ENCODE results near the gene LCNL1.

LCNL1 gene

GRCh38 chr9:137026828-137027227 lies 44.0 kb downstream of the LCNL1 start:
- no peak overlapping the region for H4K91ac ChIP-seq (ENCODE audit: low read length)
- no peak for DNase-seq
- H2BK5ac ChIP-seq (ENCODE audit: low read depth, low read length, poor library complexity, severe bottlenecking), result no peak overlapping the region
- H2AFZ ChIP-seq (ENCODE audit: low read depth, low read length), result no peak overlapping the region
- H3K4me1 ChIP-seq (ENCODE audit: control insufficient read depth, insufficient read depth, low read depth, low read length), result peaks cover 40% of the 10 kb centered on the region
- peak overlapping the region in 1 of 2 experiments; percentile 77 for H3K4me3 ChIP-seq (ENCODE audit: insufficient read depth in 1 of 2, low read depth in 1 of 2, low read length in 2 of 2)
- H3K4me2 ChIP-seq (ENCODE audit: low read length, poor library complexity, severe bottlenecking), result no peak overlapping the region
- H3K36me3 ChIP-seq (ENCODE audit: control insufficient read depth in 1 of 2, insufficient read depth in 2 of 2, low read depth in 1 of 2, low read length in 2 of 2), result peaks cover 0 to 8% of the 10 kb centered on the region in 2 experiments
- H3K4ac ChIP-seq (ENCODE audit: low read depth in 1 of 2, low read length in 2 of 2), result no peak overlapping the region
- H3K9me3 ChIP-seq (ENCODE audit: control insufficient read depth, low read length), result no peaks in the 10 kb centered on the region
- no peak overlapping the region for H3K18ac ChIP-seq (ENCODE audit: low read depth in 1 of 2, low read length in 2 of 2)
- H3K27ac ChIP-seq (ENCODE audit: low read length, poor library complexity, severe bottlenecking), result no peak overlapping the region
- no peak overlapping the region for H3K14ac ChIP-seq (ENCODE audit: low read length in 2 of 2)
- no peak overlapping the region for H2AK5ac ChIP-seq (ENCODE audit: low read length, severe bottlenecking)
- H2BK15ac ChIP-seq (ENCODE audit: low read depth, poor library complexity, severe bottlenecking), result no peak overlapping the region
- H2BK120ac ChIP-seq (ENCODE audit: low read depth, low read length), result no peak overlapping the region
- H3K23ac ChIP-seq (ENCODE audit: low read length in 2 of 2), result no peak overlapping the region
- H3K79me1 ChIP-seq (replicated peaks; ENCODE audit: low read length, poor library complexity, severe bottlenecking), result no peaks in the 10 kb centered on the region
- no peak overlapping the region for H2BK12ac ChIP-seq (ENCODE audit: low read length in 2 of 2)
- 85% methylated on average over 4 of the region's 4 CpGs for WGBS
- no peak overlapping the region for H4K8ac ChIP-seq (ENCODE audit: low read length)
- H3K27me3 ChIP-seq (ENCODE audit: control insufficient read depth in 1 of 2, insufficient read depth in 1 of 2, low read length in 2 of 2), result peaks cover 0 to 4% of the 10 kb centered on the region in 2 experiments
- H3K9ac ChIP-seq (ENCODE audit: low read length), result no peak overlapping the region

GRCh38 chr9:137027369-137028262 lies 44.8 kb downstream of the LCNL1 start, which contains the start of gene ABCA2:
Gene ABCA2, minus strand, starts transcription at chr9:137028237. Its CDS starts 97 bp downstream, at chr9:137028140.
- H3K27ac ChIP-seq (ENCODE audit: low read length, poor library complexity, severe bottlenecking), result no peak within 1 kb of the TSS
- H2AK5ac ChIP-seq (ENCODE audit: low read length, severe bottlenecking), result no peak within 1 kb of the TSS
- H2BK15ac ChIP-seq (ENCODE audit: low read depth, poor library complexity, severe bottlenecking), result peak within 1 kb of the TSS; percentile 71
- no peak within 1 kb of the TSS for H3K4ac ChIP-seq (ENCODE audit: low read depth in 1 of 2, low read length in 2 of 2)
- DNase-seq, result peak; percentile 45
- H2AFZ ChIP-seq (ENCODE audit: low read depth, low read length), result peak within 1 kb of the TSS; percentile 42
- H3K14ac ChIP-seq (ENCODE audit: low read length in 2 of 2), result peak within 1 kb of the TSS in 1 of 2 experiments; percentile 56
- H2BK12ac ChIP-seq (ENCODE audit: low read length in 2 of 2), result peak within 1 kb of the TSS in 1 of 2 experiments; percentile 25
- no peaks in the 10 kb centered on the region for H3K79me1 ChIP-seq (replicated peaks; ENCODE audit: low read length, poor library complexity, severe bottlenecking)
- WGBS, result 15% methylated on average over 25 of the region's 95 CpGs
- H3K4me1 ChIP-seq (ENCODE audit: control insufficient read depth, insufficient read depth, low read depth, low read length), result peaks cover 40% of the 10 kb centered on the region
- peak within 1 kb of the TSS; percentile 55 to 77 for H3K4me3 ChIP-seq (ENCODE audit: insufficient read depth in 1 of 2, low read depth in 1 of 2, low read length in 2 of 2)
- peak within 1 kb of the TSS; percentile 70 for H3K9ac ChIP-seq (ENCODE audit: low read length)
- peak within 1 kb of the TSS; percentile 56 to 86 for H3K18ac ChIP-seq (ENCODE audit: low read depth in 1 of 2, low read length in 2 of 2)
- H4K8ac ChIP-seq (ENCODE audit: low read length), result peak within 1 kb of the TSS; percentile 42
- H3K36me3 ChIP-seq (ENCODE audit: control insufficient read depth in 1 of 2, insufficient read depth in 2 of 2, low read depth in 1 of 2, low read length in 2 of 2), result peaks cover 0 to 2% of the 10 kb centered on the region in 2 experiments
- H3K9me3 ChIP-seq (ENCODE audit: control insufficient read depth, low read length), result no peaks in the 10 kb centered on the region
- H3K27me3 ChIP-seq (ENCODE audit: control insufficient read depth in 1 of 2, insufficient read depth in 1 of 2, low read length in 2 of 2), result peaks cover under 1 to 4% of the 10 kb centered on the region in 2 experiments
- H3K4me2 ChIP-seq (ENCODE audit: low read length, poor library complexity, severe bottlenecking), result peak within 1 kb of the TSS; percentile 87
- peak within 1 kb of the TSS in 1 of 2 experiments; percentile 16 for H3K23ac ChIP-seq (ENCODE audit: low read length in 2 of 2)
- peak within 1 kb of the TSS; percentile 59 for H2BK120ac ChIP-seq (ENCODE audit: low read depth, low read length)
- H4K91ac ChIP-seq (ENCODE audit: low read length), result peak within 1 kb of the TSS; percentile 76
- no peak within 1 kb of the TSS for H2BK5ac ChIP-seq (ENCODE audit: low read depth, low read length, poor library complexity, severe bottlenecking)

GRCh38 chr9:137028263-137029057 lies 45.7 kb downstream of the LCNL1 start:
- Histone ChIP-seq H3K4me1 (ENCODE audit: control insufficient read depth, insufficient read depth, low read depth, low read length) (peaks cover 33% of the 10 kb centered on the region), H3K23ac (ENCODE audit: low read length in 2 of 2) (peak overlapping the region in 1 of 2 experiments; percentile 16), H3K9me3 (ENCODE audit: control insufficient read depth, low read length) (no peaks in the 10 kb centered on the region), H3K4ac (ENCODE audit: low read depth in 1 of 2, low read length in 2 of 2) (no peak overlapping the region), H2BK12ac (ENCODE audit: low read length in 2 of 2) (no peak overlapping the region), H3K18ac (ENCODE audit: low read depth in 1 of 2, low read length in 2 of 2) (peak overlapping the region in 1 of 2 experiments; percentile 9), H2BK120ac (ENCODE audit: low read depth, low read length) (no peak overlapping the region), H3K14ac (ENCODE audit: low read length in 2 of 2) (no peak overlapping the region), H2AFZ (ENCODE audit: low read depth, low read length) (peak overlapping the region; percentile 42), H3K79me1 (replicated peaks; ENCODE audit: low read length, poor library complexity, severe bottlenecking) (no peaks in the 10 kb centered on the region), H4K8ac (ENCODE audit: low read length) (peak overlapping the region; percentile 42), H3K9ac (ENCODE audit: low read length) (peak overlapping the region; percentile 58), H3K27me3 (ENCODE audit: control insufficient read depth in 1 of 2, insufficient read depth in 1 of 2, low read length in 2 of 2) (peaks cover 4 to 6% of the 10 kb centered on the region in 2 experiments), H3K36me3 (ENCODE audit: control insufficient read depth in 1 of 2, insufficient read depth in 2 of 2, low read depth in 1 of 2, low read length in 2 of 2) (no peaks in the 10 kb centered on the region), H2BK5ac (ENCODE audit: low read depth, low read length, poor library complexity, severe bottlenecking) (no peak overlapping the region), H3K4me2 (ENCODE audit: low read length, poor library complexity, severe bottlenecking) (peak overlapping the region; percentile 87), H2AK5ac (ENCODE audit: low read length, severe bottlenecking) (no peak overlapping the region), H2BK15ac (ENCODE audit: low read depth, poor library complexity, severe bottlenecking) (peak overlapping the region; percentile 71), H4K91ac (ENCODE audit: low read length) (peak overlapping the region; percentile 76), H3K27ac (ENCODE audit: low read length, poor library complexity, severe bottlenecking) (no peak overlapping the region), H3K4me3 (ENCODE audit: insufficient read depth in 1 of 2, low read depth in 1 of 2, low read length in 2 of 2) (peak overlapping the region; percentile 55 to 77)
- DNase-seq, result peak; percentile 41
- 3% methylated on average over 71 of the region's 98 CpGs for WGBS
